Neural cell (in vitro differentiated cells): ENCODE data around the gene SLC27A1. TPM values are rescaled to one million over a fixed set of nuclear protein-coding genes. Genes with fewer than 3 reads are reported as not detected.

Experiments used
- H2AFZ ChIP-seq: fragments of 200-600, 300-800 bp; sonication (generic), shearing (Covaris generic); 2 replicates; pipeline ENCODE4 v1.6.0; 2014; ENCODE audit warnings: low read depth, mild to moderate bottlenecking, antibody characterized with exemption, low read length, moderate library complexity
- H3F3A ChIP-seq: fragments of 200-600 bp; shearing (Covaris generic); 2 replicates; pipeline ENCODE4 v1.6.1; 2016; ENCODE audit warnings: mild to moderate bottlenecking, moderate library complexity, mixed read lengths, antibody characterized with exemption, low read length; ENCODE audit not compliant: insufficient read depth, poor library complexity, severe bottlenecking
- H3K27ac ChIP-seq: fragments of 200-600, 300-800 bp; sonication (generic), shearing (Covaris generic); 2 replicates; pipeline ENCODE4 v1.5.1; 2014; ENCODE audit warnings: mild to moderate bottlenecking, low read length, moderate library complexity
- H3K27me3 ChIP-seq: fragments of 300-800, 200-600 bp; sonication (generic), shearing (Covaris generic); 2 replicates; pipeline ENCODE4 v1.6.0; 2014; ENCODE audit warnings: mild to moderate bottlenecking, low read depth, low read length, moderate library complexity; ENCODE audit not compliant: insufficient read depth
- H3K36me3 ChIP-seq: fragments of 300-800, 200-600 bp; sonication (generic), shearing (Covaris generic); 2 replicates; pipeline ENCODE4 v1.5.1; 2014; ENCODE audit warnings: mild to moderate bottlenecking, antibody characterized with exemption, low read length, moderate library complexity; ENCODE audit not compliant: insufficient read depth
- H3K4me2 ChIP-seq: fragments of 300-800, 200-600 bp; sonication (generic), shearing (Covaris generic); 2 replicates; pipeline ENCODE4 v1.6.0; 2014; ENCODE audit warnings: mild to moderate bottlenecking, low read length
- H3K4me3 ChIP-seq: fragments of 300-800, 200-600 bp; sonication (generic), shearing (Covaris generic); 2 replicates; pipeline ENCODE4 v1.5.1; 2014; ENCODE audit warnings: mild to moderate bottlenecking, low read length, moderate library complexity
- H3K79me2 ChIP-seq: fragments of 200-600 bp; shearing (Covaris generic); replicated peaks from 2 replicates; pipeline ENCODE4 v1.6.0; 2014; ENCODE audit warnings: mild to moderate bottlenecking, low read length, moderate library complexity; ENCODE audit not compliant: insufficient read depth
- H3K9ac ChIP-seq: fragments of 300-800, 200-600 bp; sonication (generic), shearing (Covaris generic); 2 replicates; pipeline ENCODE4 v1.6.1; 2016; ENCODE audit warnings: mild to moderate bottlenecking, low read length, mixed read lengths
- H3K9me2 ChIP-seq: fragments of 200-600 bp; shearing (Covaris generic); 2 replicates; pipeline ENCODE4 v1.6.1; 2016; ENCODE audit warnings: mild to moderate bottlenecking, low read length, mixed read lengths; ENCODE audit not compliant: insufficient read depth
- H3K9me3 ChIP-seq: fragments of 200-600, 300-800 bp; sonication (generic), shearing (Covaris generic); 2 replicates; pipeline ENCODE4 v1.6.1; 2016; ENCODE audit warnings: mild to moderate bottlenecking, mixed run types, low read length, moderate library complexity, mixed read lengths
- H4K20me1 ChIP-seq: fragments of 200-600 bp; shearing (Covaris generic); 2 replicates; pipeline ENCODE4 v1.6.1; 2016; ENCODE audit warnings: mild to moderate bottlenecking, mixed run types; ENCODE audit not compliant: insufficient read depth
- CTCF ChIP-seq: fragments of 450-650 bp; IDR thresholded peaks from 2 replicates; pipeline ENCODE4 v1.5.1; 2014; ENCODE audit warnings: antibody characterized with exemption, mild to moderate bottlenecking, moderate library complexity; ENCODE audit not compliant: poor library complexity, severe bottlenecking
- EP300 ChIP-seq: fragments of 450-650 bp; conservative IDR thresholded peaks from 2 replicates; pipeline ENCODE4 v1.6.1; 2014; ENCODE audit warnings: antibody characterized with exemption, mild to moderate bottlenecking, moderate library complexity; ENCODE audit not compliant: poor library complexity, severe bottlenecking
- EZH2 ChIP-seq: fragments of 200-600, 300-800 bp; shearing (Covaris generic), sonication (generic); IDR thresholded peaks from 2 replicates; pipeline ENCODE4 v1.6.1; 2014; ENCODE audit warnings: antibody characterized with exemption, low read length, borderline replicate concordance, mild to moderate bottlenecking; ENCODE audit not compliant: insufficient read depth, poor library complexity, severe bottlenecking
- MXI1 ChIP-seq: fragments of 450-650 bp; conservative IDR thresholded peaks from 2 replicates; pipeline ENCODE4 v1.6.1; 2014; ENCODE audit warnings: antibody characterized with exemption, mild to moderate bottlenecking; ENCODE audit not compliant: poor library complexity, severe bottlenecking
- POLR2AphosphoS5 ChIP-seq: IDR thresholded peaks from 2 replicates; pipeline ENCODE4 v1.6.1; 2012
- RAD21 ChIP-seq: fragments of 450-650 bp; conservative IDR thresholded peaks from 2 replicates; pipeline ENCODE4 v1.6.1; 2014; ENCODE audit warnings: antibody characterized with exemption, mild to moderate bottlenecking, moderate library complexity
- REST ChIP-seq: IDR thresholded peaks from 2 replicates; pipeline ENCODE4 v1.6.1; 2012; ENCODE audit warnings: borderline replicate concordance
- SMC3 ChIP-seq: fragments of 450-650 bp; conservative IDR thresholded peaks from 2 replicates; pipeline ENCODE4 v1.6.1; 2014; ENCODE audit warnings: antibody characterized with exemption, mild to moderate bottlenecking, moderate library complexity; ENCODE audit not compliant: poor library complexity
- TAF1 ChIP-seq: IDR thresholded peaks from 2 replicates; pipeline ENCODE4 v1.6.1; 2012; ENCODE audit warnings: low read depth
- polyA plus RNA-seq: library from polyadenylated mRNA; depleted of rRNA; stranded (reverse); fragments of >200 nt; gene quantifications from 2 replicates; pipeline ENCODE4 v1.2.3, GENCODE V29; 2014

The SLC27A1 gene
- polyA plus RNA-seq, 1 donor from 2014 or later, result 22.0 TPM

DNA sequence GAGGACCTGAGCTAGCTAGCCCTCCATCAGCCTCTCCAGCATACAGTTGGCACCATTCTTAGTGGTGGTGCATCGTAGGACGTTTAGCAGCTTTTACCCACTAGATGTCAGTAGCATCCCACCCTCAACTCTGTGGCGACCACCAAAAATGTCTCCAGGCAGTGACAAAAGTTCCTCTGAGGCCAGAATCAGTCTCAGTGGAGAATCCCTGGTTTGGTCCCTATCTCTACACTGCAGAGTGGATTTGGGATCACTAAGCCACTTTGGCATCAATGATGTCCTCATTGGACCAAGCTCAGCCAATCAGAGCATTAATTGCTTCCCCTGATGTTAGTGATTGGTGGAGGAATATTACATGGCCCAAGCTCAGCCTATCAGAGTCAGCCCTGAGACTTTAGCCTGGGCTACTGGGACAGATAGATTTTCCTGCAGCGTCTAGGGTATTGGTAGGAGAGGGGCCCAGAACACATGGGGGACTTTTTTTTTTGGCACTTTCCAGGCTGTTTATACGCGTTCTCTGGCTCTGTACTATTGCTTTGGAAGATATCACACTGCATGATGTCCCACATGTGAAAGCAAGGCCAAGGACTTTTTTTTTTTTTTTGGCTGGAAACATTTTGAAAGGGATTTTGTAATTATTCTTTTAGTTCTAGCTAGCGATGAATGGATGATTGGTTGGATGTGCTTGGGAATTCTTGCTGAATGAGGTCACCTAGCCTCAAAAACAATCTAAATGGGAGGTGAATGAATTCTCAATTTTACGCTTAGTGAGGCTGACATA, 28.9 kb upstream of the SLC27A1 start:
- H3K27me3 ChIP-seq, result no peaks in the 10 kb centered on the region
- no peak overlapping the region for H3K4me3 ChIP-seq
- no peaks in the 10 kb centered on the region for H3K36me3 ChIP-seq
- H2AFZ ChIP-seq, result no peak overlapping the region
- H3K4me2 ChIP-seq, result no peak overlapping the region
- no peak overlapping the region for H3K9ac ChIP-seq
- H3F3A ChIP-seq, result no peaks in the 10 kb centered on the region
- no peaks in the 10 kb centered on the region for H3K9me2 ChIP-seq
- TF ChIP-seq EZH2, result no peak
- TF ChIP-seq EP300, result no peak
- TF ChIP-seq RAD21, result peak; percentile 48
- TF ChIP-seq TAF1, result no peak
- TF ChIP-seq MXI1, result no peak
- TF ChIP-seq POLR2AphosphoS5, result no peak
- TF ChIP-seq CTCF, result peak; percentile 50
- peak; percentile 27 for TF ChIP-seq SMC3
- no peaks in the 10 kb centered on the region for H4K20me1 ChIP-seq
- H3K79me2 ChIP-seq, result no peaks in the 10 kb centered on the region
- H3K27ac ChIP-seq, result no peak overlapping the region
- no peaks in the 10 kb centered on the region for H3K9me3 ChIP-seq

DNA sequence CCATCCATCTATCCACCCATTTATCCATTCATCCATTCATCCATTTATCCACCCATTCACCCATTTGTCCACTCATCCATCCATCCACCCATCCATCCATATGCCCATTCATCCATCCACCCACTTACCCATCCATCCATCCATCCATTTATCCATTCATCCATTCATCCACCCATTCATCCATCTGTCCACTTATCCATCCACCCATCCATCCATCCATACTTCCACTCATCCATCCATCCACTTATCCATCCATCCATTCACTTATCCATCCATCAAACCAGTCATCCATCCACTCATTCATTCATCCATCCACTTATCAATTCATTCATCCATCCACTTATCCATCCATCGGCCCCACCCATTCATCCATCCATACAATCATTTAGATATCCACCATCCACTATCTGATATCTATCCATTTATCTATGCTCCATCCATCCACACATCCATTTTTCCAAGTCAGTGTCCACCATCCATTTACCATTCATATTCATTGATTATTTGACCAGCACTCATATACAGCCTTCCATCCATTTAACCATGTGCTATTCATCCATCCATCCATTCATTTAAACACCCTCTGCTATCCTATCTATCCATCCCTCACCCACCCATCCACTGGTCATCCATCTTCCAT, 24.7 kb upstream of the SLC27A1 start:
- no peaks in the 10 kb centered on the region for H4K20me1 ChIP-seq
- no peaks in the 10 kb centered on the region for H3K36me3 ChIP-seq
- TF ChIP-seq EZH2 (no peak), POLR2AphosphoS5 (no peak), SMC3 (no peak), TAF1 (no peak), RAD21 (no peak), CTCF (no peak), MXI1 (no peak), EP300 (no peak), REST (no peak)
- no peaks in the 10 kb centered on the region for H3K9me3 ChIP-seq
- H3K4me3 ChIP-seq, result no peak overlapping the region
- H3K79me2 ChIP-seq, result no peaks in the 10 kb centered on the region
- H3K27me3 ChIP-seq, result peaks cover 9% of the 10 kb centered on the region
- no peak overlapping the region for H3K9ac ChIP-seq
- H3F3A ChIP-seq, result no peaks in the 10 kb centered on the region
- no peak overlapping the region for H3K4me2 ChIP-seq
- no peaks in the 10 kb centered on the region for H3K9me2 ChIP-seq
- no peak overlapping the region for H2AFZ ChIP-seq
- no peak overlapping the region for H3K27ac ChIP-seq
